Erythroblast (primary cell): Measurements from ENCODE around the gene SYT1.

Source experiments
- GATA1 ChIP-seq: IDR thresholded peaks from 2 replicates; pipeline ENCODE4 v1.6.1; 2011; ENCODE audit warnings: low read depth, mild to moderate bottlenecking, control low read depth, low read length, moderate library complexity
- POLR2A ChIP-seq: IDR thresholded peaks from 2 replicates; pipeline ENCODE4 v1.6.1; 2011; ENCODE audit warnings: mild to moderate bottlenecking, low read length

- TF ChIP-seq POLR2A (no peak), GATA1 (no peak)
Measured at GRCh38 chr12:78933014-78933413, 68.4 kb downstream of the SYT1 start.
